GM12873 (cell line): ENCODE data around the gene PRR22.

Experiments
- TF ChIP-seq, protein P1 (sequence below): IDR thresholded peaks from 2 replicates; pipeline ENCODE4 v1.5.1; 2012; ENCODE audit warnings: low read depth, mild to moderate bottlenecking, moderate library complexity, low read length, control low read depth; ENCODE audit not compliant: insufficient read depth; ENCODE audit errors: missing control alignments

Gene PRR22

GRCh38 chr19:5775668-5776309 is 8.8 kb downstream of the PRR22 start:
- TF ChIP-seq, protein P1, sequence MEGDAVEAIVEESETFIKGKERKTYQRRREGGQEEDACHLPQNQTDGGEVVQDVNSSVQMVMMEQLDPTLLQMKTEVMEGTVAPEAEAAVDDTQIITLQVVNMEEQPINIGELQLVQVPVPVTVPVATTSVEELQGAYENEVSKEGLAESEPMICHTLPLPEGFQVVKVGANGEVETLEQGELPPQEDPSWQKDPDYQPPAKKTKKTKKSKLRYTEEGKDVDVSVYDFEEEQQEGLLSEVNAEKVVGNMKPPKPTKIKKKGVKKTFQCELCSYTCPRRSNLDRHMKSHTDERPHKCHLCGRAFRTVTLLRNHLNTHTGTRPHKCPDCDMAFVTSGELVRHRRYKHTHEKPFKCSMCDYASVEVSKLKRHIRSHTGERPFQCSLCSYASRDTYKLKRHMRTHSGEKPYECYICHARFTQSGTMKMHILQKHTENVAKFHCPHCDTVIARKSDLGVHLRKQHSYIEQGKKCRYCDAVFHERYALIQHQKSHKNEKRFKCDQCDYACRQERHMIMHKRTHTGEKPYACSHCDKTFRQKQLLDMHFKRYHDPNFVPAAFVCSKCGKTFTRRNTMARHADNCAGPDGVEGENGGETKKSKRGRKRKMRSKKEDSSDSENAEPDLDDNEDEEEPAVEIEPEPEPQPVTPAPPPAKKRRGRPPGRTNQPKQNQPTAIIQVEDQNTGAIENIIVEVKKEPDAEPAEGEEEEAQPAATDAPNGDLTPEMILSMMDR = no peak

GRCh38 chr19:5774921-5775320 is 9.6 kb downstream of the PRR22 start:
- TF ChIP-seq, protein P1 = no peak

- TF ChIP-seq, protein P1 = no peak
Observed at GRCh38 chr19:5773276-5773675, 11.3 kb downstream of the PRR22 start.

- TF ChIP-seq, protein P1 = no peak
Observed at GRCh38 chr19:5772416-5772815, 12.1 kb downstream of the PRR22 start.

DNA sequence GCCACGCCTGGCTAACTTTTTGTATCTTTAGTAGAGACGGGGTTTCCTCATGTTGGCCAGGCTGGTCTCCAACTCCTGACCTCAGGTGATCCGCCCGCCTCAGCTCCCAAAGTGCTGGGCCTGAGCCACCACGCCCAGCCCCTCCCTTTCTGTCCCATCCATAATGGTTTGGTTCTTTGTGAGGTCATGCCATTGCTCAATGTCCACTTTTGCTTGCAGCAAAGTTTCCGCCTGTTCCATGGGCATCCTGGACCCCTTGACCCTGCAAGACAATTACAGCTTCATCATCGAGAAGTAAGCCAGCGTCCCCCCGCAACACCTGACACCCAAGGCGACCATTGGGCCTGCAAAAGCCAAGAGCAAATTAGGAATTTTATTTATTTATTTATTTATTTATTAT is 16.6 kb downstream of the PRR22 start:
- TF ChIP-seq, protein P1 = no peak

- TF ChIP-seq, protein P1 = no peak
Observed at GRCh38 chr19:5765220-5765619, 19.3 kb downstream of the PRR22 start.

GRCh38 chr19:5762608-5763217 is 21.8 kb downstream of the PRR22 start:
- TF ChIP-seq, protein P1 = no peak
